SU-DHL-6 (cell line): ENCODE results near the gene GARIN5A.
A peak's percentile ranks its signal among the peaks of the same experiment; 100 is the strongest.

Source experiments
- H2AFZ ChIP-seq: fragments of 200-600 bp; sonication (generic); 2 replicates; pipeline ENCODE4 v1.6.1; 2014; ENCODE audit warnings: low read depth, mild to moderate bottlenecking, moderate library complexity, mixed read lengths, antibody characterized with exemption, low read length; ENCODE audit not compliant: severe bottlenecking
- H3F3A ChIP-seq: fragments of 200-600 bp; shearing (Covaris generic); 2 replicates; pipeline ENCODE4 v1.6.0; 2016; ENCODE audit warnings: antibody characterized with exemption, mild to moderate bottlenecking; ENCODE audit not compliant: insufficient read depth
- H3K27ac ChIP-seq: fragments of 200-600 bp; sonication (generic); 2 replicates; pipeline ENCODE4 v1.5.1; 2016; ENCODE audit warnings: low read depth, mild to moderate bottlenecking, low read length, moderate library complexity, mixed read lengths
- H3K27me3 ChIP-seq: fragments of 200-600 bp; sonication (generic), shearing (Covaris generic); 2 replicates; pipeline ENCODE4 v1.6.0; 2014; ENCODE audit warnings: mild to moderate bottlenecking, low read length
- H3K36me3 ChIP-seq: fragments of 200-600 bp; sonication (generic); 2 replicates; pipeline ENCODE4 v1.6.1; 2014; ENCODE audit warnings: mild to moderate bottlenecking, low read length, mixed read lengths
- H3K4me2 ChIP-seq: fragments of 300-600, 200-600 bp; shearing (Covaris generic), sonication (generic); 2 replicates; pipeline ENCODE4 v1.6.0; 2014; ENCODE audit warnings: low read length, low read depth, mild to moderate bottlenecking; ENCODE audit not compliant: poor library complexity, severe bottlenecking
- H3K4me3 ChIP-seq: fragments of 200-600 bp; sonication (generic); 2 replicates; pipeline ENCODE4 v1.5.1; 2014; ENCODE audit warnings: antibody characterized with exemption, low read length, mild to moderate bottlenecking, mixed read lengths; ENCODE audit not compliant: insufficient read depth, poor library complexity, severe bottlenecking
- H3K79me2 ChIP-seq: fragments of 200-600 bp; sonication (generic); 2 replicates; pipeline ENCODE4 v1.6.1; 2014; ENCODE audit warnings: mild to moderate bottlenecking, low read length, moderate library complexity; ENCODE audit not compliant: insufficient read depth
- H3K9ac ChIP-seq: fragments of 200-600 bp; sonication (generic); 2 replicates; pipeline ENCODE4 v1.7.0; 2014; ENCODE audit warnings: mild to moderate bottlenecking, low read length
- H3K9me2 ChIP-seq: fragments of 200-600 bp; sonication (generic); replicated peaks from 2 replicates; pipeline ENCODE4 v1.6.1; 2014; ENCODE audit warnings: low read length; ENCODE audit not compliant: insufficient read depth
- H3K9me3 ChIP-seq: fragments of 200-600 bp; sonication (generic); 2 replicates; pipeline ENCODE4 v1.6.1; 2014; ENCODE audit warnings: low read length, mixed read lengths; ENCODE audit not compliant: insufficient read depth
- H4K20me1 ChIP-seq: fragments of 200-600 bp; sonication (generic); 2 replicates; pipeline ENCODE4 v1.6.1; 2014; ENCODE audit warnings: low read depth, mild to moderate bottlenecking, antibody characterized with exemption, low read length, moderate library complexity, mixed read lengths
- EZH2phosphoT487 ChIP-seq: fragments of 200-600 bp; sonication (generic), shearing (Covaris generic); conservative IDR thresholded peaks from 2 replicates; pipeline ENCODE4 v1.6.1; 2018; ENCODE audit warnings: mild to moderate bottlenecking, antibody characterized with exemption, low read length, moderate library complexity, mixed read lengths
- TF ChIP-seq, protein P1 (sequence below): fragments of 200-600 bp; sonication (generic); IDR thresholded peaks from one replicate; pipeline ENCODE4 v1.5.1; 2017; ENCODE audit warnings: antibody characterized with exemption, mild to moderate bottlenecking, low read length, moderate library complexity; ENCODE audit not compliant: insufficient read depth, poor library complexity, severe bottlenecking

Gene GARIN5A

DNA sequence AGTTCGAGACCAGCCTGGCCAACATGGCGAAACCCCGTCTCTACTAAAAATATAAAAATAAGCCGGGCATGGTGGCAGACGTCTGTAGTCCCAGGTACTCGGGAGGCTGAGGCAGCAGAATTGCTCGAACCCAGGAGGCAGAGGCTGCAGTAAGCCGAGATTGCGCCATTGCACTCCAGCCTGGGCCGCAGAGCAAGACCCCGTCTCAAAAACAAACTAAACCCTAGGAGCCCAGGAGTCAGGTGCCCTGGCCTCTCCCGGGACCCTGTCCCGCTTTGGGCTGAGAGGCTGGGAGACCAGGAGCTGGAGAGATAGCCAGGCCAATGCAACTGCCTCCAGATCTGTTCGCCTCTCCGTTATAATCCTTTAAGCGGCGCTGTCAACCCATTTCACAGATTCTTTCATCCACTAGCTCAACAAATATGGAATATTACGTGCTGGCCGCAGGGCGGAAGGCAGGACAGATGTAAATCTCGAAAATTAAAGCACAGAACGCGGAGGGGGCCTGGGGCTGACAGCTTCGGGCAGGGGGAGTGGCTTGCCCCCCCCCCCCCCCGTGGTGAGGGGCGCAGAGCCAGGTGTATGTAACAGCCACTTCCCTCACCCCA lies 49.2 kb downstream of the GARIN5A start:
- TF ChIP-seq, protein P1, sequence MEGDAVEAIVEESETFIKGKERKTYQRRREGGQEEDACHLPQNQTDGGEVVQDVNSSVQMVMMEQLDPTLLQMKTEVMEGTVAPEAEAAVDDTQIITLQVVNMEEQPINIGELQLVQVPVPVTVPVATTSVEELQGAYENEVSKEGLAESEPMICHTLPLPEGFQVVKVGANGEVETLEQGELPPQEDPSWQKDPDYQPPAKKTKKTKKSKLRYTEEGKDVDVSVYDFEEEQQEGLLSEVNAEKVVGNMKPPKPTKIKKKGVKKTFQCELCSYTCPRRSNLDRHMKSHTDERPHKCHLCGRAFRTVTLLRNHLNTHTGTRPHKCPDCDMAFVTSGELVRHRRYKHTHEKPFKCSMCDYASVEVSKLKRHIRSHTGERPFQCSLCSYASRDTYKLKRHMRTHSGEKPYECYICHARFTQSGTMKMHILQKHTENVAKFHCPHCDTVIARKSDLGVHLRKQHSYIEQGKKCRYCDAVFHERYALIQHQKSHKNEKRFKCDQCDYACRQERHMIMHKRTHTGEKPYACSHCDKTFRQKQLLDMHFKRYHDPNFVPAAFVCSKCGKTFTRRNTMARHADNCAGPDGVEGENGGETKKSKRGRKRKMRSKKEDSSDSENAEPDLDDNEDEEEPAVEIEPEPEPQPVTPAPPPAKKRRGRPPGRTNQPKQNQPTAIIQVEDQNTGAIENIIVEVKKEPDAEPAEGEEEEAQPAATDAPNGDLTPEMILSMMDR, result no peak
- TF ChIP-seq EZH2phosphoT487, result no peak
- no peaks in the 10 kb centered on the region for H3K9me2 ChIP-seq
- H3K36me3 ChIP-seq, result peaks cover 6% of the 10 kb centered on the region; the same call in 1 of the 2 replicates
- no peaks in the 10 kb centered on the region for H4K20me1 ChIP-seq
- no peak overlapping the region for H2AFZ ChIP-seq
- H3K4me2 ChIP-seq, result peak overlapping the region; percentile 18
- H3K9ac ChIP-seq, result no peak overlapping the region
- H3K4me3 ChIP-seq, result no peak overlapping the region
- H3K27me3 ChIP-seq, result no peaks in the 10 kb centered on the region
- peak overlapping the region; percentile 71 for H3K27ac ChIP-seq
- H3K9me3 ChIP-seq, result no peaks in the 10 kb centered on the region
- peaks cover 53% of the 10 kb centered on the region for H3F3A ChIP-seq
- H3K79me2 ChIP-seq, result no peaks in the 10 kb centered on the region

GRCh38 chr19:50425581-50425980 lies 51.1 kb downstream of the GARIN5A start:
- TF ChIP-seq EZH2phosphoT487, result no peak
- TF ChIP-seq, protein P1, result no peak
- H3K79me2 ChIP-seq, result peaks cover 15% of the 10 kb centered on the region
- H3K9me3 ChIP-seq, result no peaks in the 10 kb centered on the region
- no peak overlapping the region for H2AFZ ChIP-seq
- no peak overlapping the region for H3K27ac ChIP-seq
- no peak overlapping the region for H3K4me3 ChIP-seq
- H3K9ac ChIP-seq, result no peak overlapping the region
- H3F3A ChIP-seq, result peaks cover 48% of the 10 kb centered on the region
- peaks cover 3% of the 10 kb centered on the region; the same call in 1 of the 2 replicates for H4K20me1 ChIP-seq
- no peaks in the 10 kb centered on the region for H3K9me2 ChIP-seq
- H3K36me3 ChIP-seq, result peaks cover 10% of the 10 kb centered on the region
- no peak overlapping the region for H3K4me2 ChIP-seq
- H3K27me3 ChIP-seq, result no peaks in the 10 kb centered on the region

- Histone ChIP-seq H3K9me2 (no peaks in the 10 kb centered on the region), H3K27ac (no peak overlapping the region; the same call in 1 of the 2 replicates), H3F3A (peaks cover 46% of the 10 kb centered on the region), H3K36me3 (peaks cover 15% of the 10 kb centered on the region), H4K20me1 (peaks cover 3% of the 10 kb centered on the region; the same call in 1 of the 2 replicates), H3K4me3 (no peak overlapping the region), H3K9ac (no peak overlapping the region), H2AFZ (no peak overlapping the region), H3K9me3 (no peaks in the 10 kb centered on the region), H3K4me2 (no peak overlapping the region), H3K27me3 (no peaks in the 10 kb centered on the region), H3K79me2 (peaks cover 31% of the 10 kb centered on the region)
- no peak for TF ChIP-seq EZH2phosphoT487
- TF ChIP-seq, protein P1, result no peak
These were observed 53.2 kb downstream of the GARIN5A start for GRCh38 chr19:50423279-50424113.
